Neuronal stem cell (in vitro differentiated cells): ENCODE results near the gene MYOZ3.

Source experiments
- DNase-seq: peaks from one replicate; pipeline ENCODE4 v3.0.0-alpha.2; 2013; ENCODE audit warnings: low spot score
- H2AFZ ChIP-seq: one replicate; pipeline ENCODE4 v1.6.1; 2013; ENCODE audit warnings: mild to moderate bottlenecking, low read length, inconsistent platforms
- H2AK5ac ChIP-seq: 2 replicates; pipeline ENCODE4 v1.6.1; 2013; ENCODE audit warnings: low read depth, mild to moderate bottlenecking, inconsistent platforms, low read length, moderate library complexity, mixed read lengths
- H2BK120ac ChIP-seq: 2 replicates; pipeline ENCODE4 v1.6.1; 2013; ENCODE audit warnings: low read depth, mild to moderate bottlenecking, inconsistent platforms, low read length, moderate library complexity, mixed read lengths
- H2BK12ac ChIP-seq: one replicate; pipeline ENCODE4 v1.6.1; 2013; ENCODE audit warnings: low read length, inconsistent platforms
- H2BK15ac ChIP-seq: 2 replicates; pipeline ENCODE4 v1.6.1; 2013; ENCODE audit warnings: mild to moderate bottlenecking, low read length, inconsistent platforms, mixed read lengths
- H2BK5ac ChIP-seq: one replicate; pipeline ENCODE4 v1.6.1; 2013; ENCODE audit warnings: inconsistent platforms, mild to moderate bottlenecking, low read length, moderate library complexity
- H3K14ac ChIP-seq: one replicate; pipeline ENCODE4 v1.6.1; 2013; ENCODE audit warnings: low read length, inconsistent platforms
- H3K18ac ChIP-seq: 2 replicates; pipeline ENCODE4 v1.6.1; 2013; ENCODE audit warnings: low read length, inconsistent platforms
- H3K23ac ChIP-seq: 2 replicates; pipeline ENCODE4 v1.6.1; 2013; ENCODE audit warnings: low read depth, mild to moderate bottlenecking, mixed read lengths, low read length, inconsistent platforms; ENCODE audit not compliant: poor library complexity
- H3K27ac ChIP-seq: replicated peaks from 3 replicates; pipeline ENCODE4 v1.5.1; 2013; ENCODE audit warnings: low read length, inconsistent platforms
- H3K27me3 ChIP-seq, 3 experiments: 2 replicates each; pipeline ENCODE4 v1.6.1; 2013; ENCODE audit warnings: low read length in 3 of 3, mild to moderate bottlenecking in 2 of 3, inconsistent platforms in 1 of 3, low read depth in 1 of 3, mixed read lengths in 1 of 3, moderate library complexity in 1 of 3; ENCODE audit not compliant: control insufficient read depth in 3 of 3, insufficient read depth in 3 of 3
- H3K36me3 ChIP-seq, 2 donors: replicated peaks in 1 of 2; 2 replicates each; pipeline ENCODE4 v1.6.1; 2013; ENCODE audit warnings: low read length in 2 of 2; ENCODE audit not compliant: control insufficient read depth in 2 of 2, insufficient read depth in 2 of 2
- H3K4ac ChIP-seq: 2 replicates; pipeline ENCODE4 v1.6.1; 2013; ENCODE audit warnings: inconsistent platforms, mild to moderate bottlenecking, low read length, moderate library complexity
- H3K4me1 ChIP-seq, 2 donors: 1 replicate in 1 of 2; 2 replicates in 1 of 2; pipeline ENCODE4 v1.6.1; 2013; ENCODE audit warnings: low read length in 2 of 2, low read depth in 1 of 2; ENCODE audit not compliant: control insufficient read depth in 2 of 2, insufficient read depth in 1 of 2
- H3K4me2 ChIP-seq: one replicate; pipeline ENCODE4 v1.6.1; 2013; ENCODE audit warnings: mild to moderate bottlenecking, low read length, inconsistent platforms; ENCODE audit not compliant: insufficient read depth, poor library complexity, severe bottlenecking
- H3K4me3 ChIP-seq, 2 donors: 2 replicates each; pipeline ENCODE4 v1.5.1; 2013; ENCODE audit warnings: low read length in 2 of 2, mild to moderate bottlenecking in 2 of 2, inconsistent platforms in 1 of 2, moderate library complexity in 1 of 2
- H3K79me1 ChIP-seq: one replicate; pipeline ENCODE4 v1.6.1; 2013; ENCODE audit warnings: low read depth, mild to moderate bottlenecking, inconsistent platforms, low read length, moderate library complexity
- H3K9ac ChIP-seq: one replicate; pipeline ENCODE4 v1.6.1; 2013; ENCODE audit warnings: mild to moderate bottlenecking, low read depth, low read length, inconsistent platforms; ENCODE audit not compliant: poor library complexity
- H3K9me3 ChIP-seq, 2 donors: replicated peaks in 1 of 2; 2 replicates each; pipeline versions ENCODE3 to v1.6.1; 2013; ENCODE audit warnings: low read length in 2 of 2, mild to moderate bottlenecking in 2 of 2, inconsistent platforms in 1 of 2, low read depth in 1 of 2, mixed read lengths in 1 of 2, moderate library complexity in 1 of 2; ENCODE audit not compliant: control insufficient read depth in 2 of 2, insufficient read depth in 1 of 2
- H4K8ac ChIP-seq: one replicate; pipeline ENCODE4 v1.6.1; 2013; ENCODE audit warnings: low read depth, mild to moderate bottlenecking, inconsistent platforms, low read length, moderate library complexity
- H4K91ac ChIP-seq: one replicate; pipeline ENCODE4 v1.6.1; 2013; ENCODE audit warnings: low read length, low read depth, mild to moderate bottlenecking, inconsistent platforms; ENCODE audit not compliant: poor library complexity
- WGBS, 2 donors: extraction: QIAGEN DNeasy Blood & Tissue Kit; methylation state at CpG; one replicate each; pipeline ENCODE4 v1.1.7; 2013; ENCODE audit warnings: missing lambda C conversion rate in 2 of 2, mixed read lengths in 1 of 2; ENCODE audit not compliant: insufficient read length in 2 of 2, insufficient replicate concordance in 1 of 2; ENCODE audit errors: extremely low coverage in 2 of 2; 5-methylcytosine and 5-hydroxymethylcytosine counted together

Gene MYOZ3

GRCh38 chr5:150672884-150673275, 11.8 kb downstream of the MYOZ3 start:
- WGBS, 2 donors: no CpG with 5 or more reads among the region's 7 CpGs
- Histone ChIP-seq H3K4me3 (peak overlapping the region in 1 of 2 donors; percentile 61), H3K23ac (peak overlapping the region; percentile 69), H2AFZ (peak overlapping the region; percentile 93), H4K91ac (no peak overlapping the region), H4K8ac (no peak overlapping the region), H2BK5ac (no peak overlapping the region), H3K79me1 (no peaks in the 10 kb centered on the region), H3K36me3 (no peaks in the 10 kb centered on the region), H3K4ac (peak overlapping the region; percentile 15), H3K27me3 (peaks cover 6 to 38% (median 32%) of the 10 kb centered on the region in 3 experiments), H3K27ac (no peak overlapping the region), H2AK5ac (no peak overlapping the region), H3K4me1 (peaks cover 2 to 3% of the 10 kb centered on the region in 2 donors), H3K9me3 (peaks cover 4 to 18% of the 10 kb centered on the region in 2 donors), H3K9ac (peak overlapping the region; percentile 30), H3K4me2 (no peak overlapping the region), H2BK12ac (no peak overlapping the region), H2BK15ac (no peak overlapping the region), H2BK120ac (no peak overlapping the region), H3K14ac (no peak overlapping the region), H3K18ac (no peak overlapping the region)
- DNase-seq: no peak

- Histone ChIP-seq H2BK5ac (no peak overlapping the region), H3K14ac (no peak overlapping the region), H3K36me3 (no peaks in the 10 kb centered on the region), H3K79me1 (no peaks in the 10 kb centered on the region), H3K9ac (peak overlapping the region; percentile 24), H3K23ac (no peak overlapping the region), H3K18ac (no peak overlapping the region), H3K4me3 (no peak overlapping the region), H3K4me1 (peaks cover 2 to 3% of the 10 kb centered on the region in 2 donors), H3K27me3 (peaks cover 6 to 38% (median 32%) of the 10 kb centered on the region in 3 experiments), H3K4me2 (no peak overlapping the region), H2AK5ac (no peak overlapping the region), H3K9me3 (peaks cover 4 to 14% of the 10 kb centered on the region in 2 donors), H4K91ac (no peak overlapping the region), H2BK120ac (no peak overlapping the region), H2BK15ac (peak overlapping the region; percentile 32), H3K27ac (no peak overlapping the region), H4K8ac (no peak overlapping the region), H2BK12ac (no peak overlapping the region), H2AFZ (peak overlapping the region; percentile 51), H3K4ac (no peak overlapping the region)
- no peak for DNase-seq
- no CpG with 5 or more reads among the region's 4 CpGs for WGBS, 2 donors
Measured at GRCh38 chr5:150674341-150674821, 13.3 kb downstream of the MYOZ3 start.

GRCh38 chr5:150675069-150675468, 14.0 kb downstream of the MYOZ3 start:
- no peak overlapping the region for H4K8ac ChIP-seq
- H3K4me1 ChIP-seq: peaks cover 2 to 3% of the 10 kb centered on the region in 2 donors
- no peak overlapping the region for H3K27ac ChIP-seq
- H3K79me1 ChIP-seq: no peaks in the 10 kb centered on the region
- H3K18ac ChIP-seq: no peak overlapping the region
- H3K14ac ChIP-seq: no peak overlapping the region
- no peak overlapping the region for H4K91ac ChIP-seq
- no peak overlapping the region for H3K9ac ChIP-seq
- H3K4ac ChIP-seq: no peak overlapping the region
- no CpG with 5 or more reads among the region's 6 CpGs for WGBS, 2 donors
- no peak overlapping the region for H3K4me2 ChIP-seq
- no peaks in the 10 kb centered on the region for H3K36me3 ChIP-seq
- no peak for DNase-seq
- H2BK12ac ChIP-seq: no peak overlapping the region
- no peak overlapping the region for H2AK5ac ChIP-seq
- H2BK120ac ChIP-seq: no peak overlapping the region
- H3K23ac ChIP-seq: no peak overlapping the region
- no peak overlapping the region for H2AFZ ChIP-seq
- H3K27me3 ChIP-seq: peaks cover 6 to 35% (median 32%) of the 10 kb centered on the region in 3 experiments
- no peak overlapping the region for H3K4me3 ChIP-seq
- peaks cover 3 to 12% of the 10 kb centered on the region in 2 donors for H3K9me3 ChIP-seq
- H2BK5ac ChIP-seq: no peak overlapping the region
- no peak overlapping the region for H2BK15ac ChIP-seq

GRCh38 chr5:150676578-150676977, 15.5 kb downstream of the MYOZ3 start:
- no peaks in the 10 kb centered on the region for H3K9me3 ChIP-seq
- H3K4me2 ChIP-seq: no peak overlapping the region
- H4K91ac ChIP-seq: no peak overlapping the region
- H3K4me3 ChIP-seq: no peak overlapping the region
- WGBS, 2 donors: no CpG with 5 or more reads among the region's 9 CpGs
- H3K4ac ChIP-seq: no peak overlapping the region
- no peak overlapping the region for H2AK5ac ChIP-seq
- H3K27me3 ChIP-seq: peaks cover 6 to 20% (median 18%) of the 10 kb centered on the region in 3 experiments
- no peaks in the 10 kb centered on the region for H3K36me3 ChIP-seq
- H2BK15ac ChIP-seq: no peak overlapping the region
- H3K27ac ChIP-seq: no peak overlapping the region
- H4K8ac ChIP-seq: no peak overlapping the region
- no peak overlapping the region for H3K23ac ChIP-seq
- H3K18ac ChIP-seq: no peak overlapping the region
- H2AFZ ChIP-seq: no peak overlapping the region
- H2BK12ac ChIP-seq: no peak overlapping the region
- H3K79me1 ChIP-seq: no peaks in the 10 kb centered on the region
- no peak overlapping the region for H2BK120ac ChIP-seq
- no peak overlapping the region for H3K14ac ChIP-seq
- H3K4me1 ChIP-seq: peaks cover 0 to 2% of the 10 kb centered on the region in 2 donors
- no peak overlapping the region for H3K9ac ChIP-seq
- no peak for DNase-seq
- no peak overlapping the region for H2BK5ac ChIP-seq
